HG03066 (cell line): ENCODE measurements around the gene DENR.
"Not testable (repeated sequence)": the region's sequence is repeated elsewhere in the genome, so short reads cannot be mapped to it uniquely, and the experiment has no call there.

Experiments used
- ATAC-seq: cut with Tn5 transposase; IDR thresholded peaks from one replicate; pipeline ENCODE4 v1.9.1; 2021; ENCODE audit warnings: low read depth; ENCODE audit not compliant: unreplicated experiment

The DENR gene

DNA sequence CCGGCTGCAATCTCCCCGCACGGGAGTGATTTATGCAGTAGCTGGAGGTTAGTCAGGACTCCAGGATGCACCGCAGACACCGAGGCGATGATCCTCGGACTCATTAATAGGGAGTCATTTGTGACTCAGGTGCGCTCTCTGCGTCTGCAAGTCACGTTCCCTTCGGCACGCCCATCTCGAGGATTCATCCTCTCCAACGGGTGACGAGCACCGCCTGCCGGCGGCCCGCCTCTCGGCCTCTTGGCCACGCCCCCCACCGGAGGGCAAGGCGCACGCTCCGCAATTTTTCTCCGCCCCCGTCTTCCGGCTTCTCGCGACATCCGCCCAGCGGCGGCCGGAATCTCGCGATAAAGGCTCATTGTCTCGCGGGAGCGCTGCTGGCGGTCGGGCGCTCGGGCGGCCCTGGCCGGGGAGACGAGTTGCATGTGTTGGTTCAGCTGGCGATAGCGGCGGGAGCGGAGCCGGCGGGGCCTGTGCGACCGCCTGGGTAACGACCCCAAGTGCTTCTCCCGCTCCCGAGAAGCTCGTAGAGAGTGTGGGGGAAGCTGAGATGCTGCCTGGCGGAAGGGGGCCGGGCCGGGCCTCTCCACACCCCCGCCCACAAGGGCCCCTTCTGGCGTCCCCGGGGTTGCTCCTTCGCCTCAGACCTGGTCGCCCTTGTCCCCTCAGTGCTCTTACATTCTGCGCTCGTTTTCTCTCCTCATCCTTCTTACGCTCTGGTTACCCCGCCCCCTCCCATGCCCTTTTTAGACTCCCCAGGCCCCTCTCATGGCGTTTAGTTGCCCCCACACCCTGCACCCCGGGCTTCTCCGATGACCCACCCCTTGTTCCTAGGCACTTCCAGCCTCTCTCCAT, at the start of gene DENR:
Gene DENR, plus strand, starts transcription at position 361 of the 855 bp plus-strand sequence. CDS start 878 bp downstream, outside the sequence.
- peak; percentile 92 for ATAC-seq

DNA sequence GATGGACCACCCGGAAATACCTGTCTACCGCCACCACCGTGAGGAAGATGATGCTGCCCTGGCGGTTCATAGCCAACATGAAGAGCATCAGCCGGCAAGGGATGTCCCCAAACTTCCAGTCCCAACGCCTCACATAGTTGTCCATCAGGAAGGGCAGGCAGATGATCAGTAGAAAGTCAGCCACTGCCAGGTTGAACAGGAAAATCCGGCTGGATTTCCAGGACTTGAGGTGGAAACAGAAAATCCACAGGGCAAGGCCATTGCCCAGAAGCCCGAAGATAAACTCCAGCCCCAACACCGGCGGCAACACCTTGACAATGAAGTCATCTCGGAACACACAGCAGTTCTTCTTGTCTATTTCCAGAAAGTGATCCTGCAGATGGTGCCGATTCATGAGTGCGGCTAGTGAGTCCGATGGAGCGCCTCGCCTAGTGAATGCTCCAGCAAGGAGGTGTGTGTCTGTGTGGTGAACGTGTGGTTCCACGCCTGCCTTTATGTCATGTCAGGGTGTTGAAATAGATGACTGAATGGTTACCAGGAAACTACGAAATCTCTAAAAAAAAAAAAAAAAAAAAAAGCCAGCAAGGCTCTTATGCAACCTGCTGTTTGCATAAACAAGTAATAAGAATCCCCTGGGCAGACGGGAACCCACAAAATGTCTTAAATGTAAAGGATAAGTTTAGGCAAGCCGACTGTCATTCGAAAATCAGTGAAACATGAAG, 49.6 kb upstream of the DENR start, which contains the start of gene HCAR2:
Gene HCAR2, minus strand, starts transcription at position 468 of the 722 bp plus-strand sequence. Its CDS starts 74 bp downstream, at position 394.
- not testable (repeated sequence) for ATAC-seq

GRCh38 chr12:122703841-122704240, 48.8 kb upstream of the DENR start:
- ATAC-seq = not testable (repeated sequence)

- not testable (repeated sequence) for ATAC-seq
Measured at GRCh38 chr12:122709287-122709686, 43.3 kb upstream of the DENR start.

GRCh38 chr12:122710341-122710740, 42.3 kb upstream of the DENR start:
- not testable (repeated sequence) for ATAC-seq

- not testable (repeated sequence) for ATAC-seq
Measured at GRCh38 chr12:122711266-122711665, 41.4 kb upstream of the DENR start.

GRCh38 chr12:122713491-122714188, 39.0 kb upstream of the DENR start:
- ATAC-seq = not testable (repeated sequence)

GRCh38 chr12:122715211-122715610, 37.4 kb upstream of the DENR start:
- not testable (repeated sequence) for ATAC-seq

DNA sequence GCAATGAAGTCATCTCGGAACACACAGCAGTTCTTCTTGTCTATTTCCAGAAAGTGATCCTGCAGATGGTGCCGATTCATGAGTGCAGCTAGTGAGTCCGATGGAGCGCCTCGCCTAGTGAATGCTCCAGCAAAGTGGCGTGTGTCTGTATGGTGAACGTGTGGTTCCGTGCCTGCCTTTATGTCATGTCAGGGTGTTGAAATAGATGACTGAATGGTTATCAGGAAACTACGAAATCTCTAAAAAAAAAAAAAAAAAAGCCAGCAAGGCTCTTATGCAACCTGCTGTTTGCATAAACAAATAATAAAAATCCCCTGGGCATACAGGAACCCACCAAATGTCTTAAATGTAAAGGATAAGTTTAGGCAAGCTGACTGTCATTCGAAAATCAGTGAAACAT, 36.0 kb upstream of the DENR start, which contains the start of gene HCAR3:
Gene HCAR3, minus strand, starts transcription at position 154 of the 400 bp plus-strand sequence. Its CDS starts 74 bp downstream, at position 80.
- ATAC-seq = not testable (repeated sequence)

DNA sequence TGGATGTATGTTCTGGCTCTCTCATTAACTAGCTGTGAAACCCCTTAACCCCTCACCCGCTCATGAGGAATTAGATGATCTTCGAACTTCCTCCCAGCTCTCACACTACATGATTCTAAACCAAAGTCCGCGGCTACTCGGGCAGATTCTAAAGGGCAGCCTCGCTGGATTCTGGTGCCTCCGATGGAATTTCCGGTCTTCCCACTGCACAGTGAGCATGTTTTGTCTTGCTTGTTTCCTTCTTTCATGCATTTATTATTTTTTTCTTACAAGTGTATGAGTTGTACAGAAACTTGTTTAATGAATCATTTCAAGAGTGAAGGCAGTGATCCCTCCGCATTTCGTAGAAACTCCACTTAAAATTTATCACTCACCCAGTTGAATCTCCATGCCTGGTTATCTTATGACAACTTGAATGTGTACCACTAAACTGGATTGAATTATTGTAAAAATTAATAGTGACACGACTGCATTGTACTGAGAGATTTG, 31.5 kb upstream of the DENR start:
- no peak for ATAC-seq

- no peak for ATAC-seq
Measured at GRCh38 chr12:122722387-122722786, 30.2 kb upstream of the DENR start.

- no peak for ATAC-seq
Measured at GRCh38 chr12:122724641-122725243, 27.9 kb upstream of the DENR start.

DNA sequence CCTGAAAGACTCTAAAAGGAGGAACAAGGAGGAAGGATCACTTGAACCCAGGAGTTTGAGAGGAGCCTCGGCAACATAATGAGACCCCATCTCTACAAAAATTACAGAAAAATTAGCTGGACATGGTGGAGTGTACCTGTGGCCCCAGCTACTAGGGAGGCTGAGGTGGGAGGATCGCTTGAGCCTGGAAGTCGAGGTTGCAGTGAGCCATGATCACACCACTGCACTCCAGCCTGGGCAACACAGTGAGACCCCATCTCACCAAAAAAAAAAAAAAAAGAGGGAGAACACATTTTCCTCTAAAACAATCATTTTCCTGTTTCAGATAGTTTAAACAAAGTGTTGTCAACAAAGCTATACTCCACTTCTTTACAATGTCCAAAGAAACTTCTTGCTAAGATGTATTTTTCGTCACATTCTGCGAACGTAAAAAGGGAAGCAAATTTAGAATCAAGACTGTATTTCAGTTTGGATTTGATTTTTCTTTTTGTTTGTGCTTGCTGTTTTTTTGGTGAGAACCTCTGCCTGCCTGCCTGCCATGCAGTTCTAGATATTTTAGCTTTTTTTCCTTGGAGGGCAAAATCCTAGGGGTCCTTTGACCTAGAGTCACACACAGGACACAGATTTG, 27.1 kb upstream of the DENR start:
- ATAC-seq = no peak

- no peak for ATAC-seq
Measured at GRCh38 chr12:122726080-122726558, 26.5 kb upstream of the DENR start.

DNA sequence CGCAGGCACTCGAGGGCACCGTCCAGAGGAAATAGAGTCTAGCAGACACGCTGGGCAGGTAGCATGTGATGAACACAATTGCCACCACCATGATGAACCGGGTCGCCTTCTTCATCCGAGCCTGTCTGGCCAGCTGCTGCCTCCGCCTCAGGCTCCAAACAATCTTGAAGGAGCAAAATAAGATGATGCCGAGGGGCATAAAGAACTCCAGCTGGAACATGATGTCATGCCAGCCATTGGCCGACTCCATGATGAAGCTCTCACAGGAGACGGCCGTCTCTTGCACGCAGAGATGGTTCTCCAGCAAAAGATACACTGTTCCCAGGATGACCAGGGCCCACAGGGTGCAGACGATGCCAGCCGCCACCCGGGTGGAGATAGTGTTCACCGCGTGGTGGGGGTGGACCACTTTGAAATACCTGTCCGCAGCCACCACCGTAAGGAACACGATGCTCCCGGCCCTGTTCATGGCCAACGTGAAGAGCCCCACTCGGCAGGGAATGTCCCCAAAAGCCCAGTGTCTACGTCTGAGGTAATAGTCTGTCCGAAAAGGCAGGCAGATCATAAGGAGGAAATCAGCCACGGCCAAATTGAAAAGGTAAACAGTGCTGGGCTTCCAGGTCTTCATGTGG, 22.9 kb upstream of the DENR start:
- no peak for ATAC-seq

GRCh38 chr12:122730215-122731014, 22.2 kb upstream of the DENR start, which contains the start of gene HCAR1:
Gene HCAR1 (minus strand): TSS chr12:122730844. CDS start chr12:122730339, 505 bp downstream.
- no peak for ATAC-seq

- no peak for ATAC-seq
Measured at GRCh38 chr12:122732170-122732569, 20.5 kb upstream of the DENR start.

DNA sequence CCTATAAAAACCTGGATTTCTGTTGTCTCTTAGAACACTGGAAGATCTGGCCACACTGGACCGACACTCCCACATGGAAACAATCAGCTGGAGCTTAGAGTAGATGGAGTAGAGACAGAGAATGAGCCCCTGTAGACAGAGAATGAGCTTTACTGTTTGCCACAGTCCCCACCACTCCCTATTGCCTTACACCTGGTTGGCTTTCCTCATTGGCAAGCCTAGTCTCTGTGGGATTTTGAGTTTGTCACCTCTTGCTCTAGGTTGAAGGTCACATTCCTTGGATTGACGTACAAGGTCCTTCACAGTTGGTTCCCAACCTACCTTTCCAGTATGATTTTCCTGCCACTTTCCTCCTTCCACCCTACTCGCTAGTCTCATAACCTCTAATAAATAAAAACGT, 20.0 kb upstream of the DENR start:
- no peak for ATAC-seq
